Mammary epithelial cell (primary cell): ENCODE results near the gene RNU6-9.

Experiments
- CTCF ChIP-seq, 2 donors: IDR thresholded peaks in 1 of 2; conservative IDR thresholded peaks in 1 of 2; 2 replicates each; pipeline ENCODE4 v1.5.1; 2011 to 2012; ENCODE audit warnings: inconsistent platforms in 2 of 2, low read length in 2 of 2, mild to moderate bottlenecking in 2 of 2, control low read depth in 1 of 2, low read depth in 1 of 2; ENCODE audit not compliant: insufficient read depth in 1 of 2; ENCODE audit errors: extremely low read depth in 1 of 2
- EZH2 ChIP-seq: IDR thresholded peaks from 2 replicates; pipeline ENCODE4 v1.6.1; 2012; ENCODE audit warnings: low read length, inconsistent platforms, borderline replicate concordance

- TF ChIP-seq EZH2 (no peak), CTCF (conservative IDR thresholded peaks at IDR 0.05 in 1 of 2, IDR thresholded peaks at IDR 0.05 in 1 of 2; ENCODE audit: extremely low read depth in 1 of 2, insufficient read depth in 1 of 2, low read depth in 1 of 2, low read length in 2 of 2) (no peak)
Measured at GRCh38 chr19:867301-867793, 25.9 kb upstream of the RNU6-9 start.
